DOHH2 (cell line): ENCODE measurements around the gene SPOP.

Experiments
- CTCF ChIP-seq: fragments of 200-600 bp; sonication (generic); IDR thresholded peaks from one replicate; pipeline ENCODE4 v1.5.1; 2014; ENCODE audit warnings: antibody characterized with exemption, mild to moderate bottlenecking, low read depth, low read length; ENCODE audit not compliant: poor library complexity, severe bottlenecking
- EZH2phosphoT487 ChIP-seq: fragments of 200-600 bp; sonication (generic); IDR thresholded peaks from 2 replicates; pipeline ENCODE4 v1.6.1; 2017; ENCODE audit warnings: borderline replicate concordance, mild to moderate bottlenecking, antibody characterized with exemption, low read length, moderate library complexity, mixed read lengths

- TF ChIP-seq CTCF (no peak), EZH2phosphoT487 (no peak)
These were observed 61.8 kb downstream of the SPOP start for GRCh38 chr17:49616086-49616485.
